SJCRH30 (cell line): Measurements from ENCODE around the gene AMPD3. TPM values are rescaled to one million over a fixed set of nuclear protein-coding genes. Genes with fewer than 3 reads are reported as not detected.

Experiments used
- DNase-seq, 2 experiments: peaks; one replicate each; pipeline ENCODE4 v3.0.0-alpha.2; 2015 to 2020
- H3K27ac ChIP-seq: fragments of 250-450 bp; sonication (Bioruptor Pico); 2 replicates; pipeline ENCODE4 v1.5.1; 2020; ENCODE audit warnings: mild to moderate bottlenecking, moderate library complexity
- H3K27me3 ChIP-seq: fragments of 250-450 bp; sonication (Bioruptor Pico); 2 replicates; pipeline ENCODE4 v1.5.1; 2020; ENCODE audit warnings: mild to moderate bottlenecking, moderate library complexity
- H3K36me3 ChIP-seq: fragments of 250-450 bp; sonication (Bioruptor Pico); 2 replicates; pipeline ENCODE4 v1.5.1; 2020; ENCODE audit warnings: mild to moderate bottlenecking, moderate library complexity
- H3K4me1 ChIP-seq: fragments of 250-450 bp; sonication (Bioruptor Pico); 2 replicates; pipeline ENCODE4 v1.5.1; 2020; ENCODE audit warnings: mild to moderate bottlenecking, moderate library complexity
- H3K4me3 ChIP-seq: fragments of 250-450 bp; sonication (Bioruptor Pico); 2 replicates; pipeline ENCODE4 v1.5.1; 2020; ENCODE audit warnings: mild to moderate bottlenecking, moderate library complexity
- H3K9me3 ChIP-seq: fragments of 250-450 bp; sonication (Bioruptor Pico); replicated peaks from 2 replicates; pipeline ENCODE4 v1.5.1; 2020; ENCODE audit warnings: mild to moderate bottlenecking, moderate library complexity
- total RNA-seq: library from RNA; depleted of rRNA; stranded (reverse); fragments of >200 nt; shearing (Covaris generic); gene quantifications from 2 replicates; pipeline ENCODE4 v1.2.3, GENCODE V29; 2014

Gene AMPD3
- total RNA-seq, 1 experiment from 2014 or later = 14.9 TPM

- H3K36me3 ChIP-seq = peaks cover 30% of the 10 kb centered on the region; the same call in 1 of the 2 replicates
- DNase-seq = no peak
- peaks cover 8% of the 10 kb centered on the region for H3K4me1 ChIP-seq
- no peak overlapping the region for H3K27ac ChIP-seq
- H3K27me3 ChIP-seq = no peaks in the 10 kb centered on the region
- H3K9me3 ChIP-seq = no peaks in the 10 kb centered on the region
- no peak overlapping the region for H3K4me3 ChIP-seq
Measured at GRCh38 chr11:10485646-10486045, 30.6 kb downstream of the AMPD3 start.

- Histone ChIP-seq H3K27ac (no peak overlapping the region), H3K36me3 (peaks cover 27% of the 10 kb centered on the region; the same call in 1 of the 2 replicates), H3K9me3 (no peaks in the 10 kb centered on the region), H3K4me3 (no peak overlapping the region), H3K4me1 (peaks cover 15% of the 10 kb centered on the region), H3K27me3 (no peaks in the 10 kb centered on the region)
- no peak for DNase-seq
Measured at GRCh38 chr11:10486161-10486840, 31.2 kb downstream of the AMPD3 start.

- H3K9me3 ChIP-seq = no peaks in the 10 kb centered on the region
- no peak overlapping the region for H3K4me3 ChIP-seq
- peaks cover 26% of the 10 kb centered on the region; the same call in 1 of the 2 replicates for H3K36me3 ChIP-seq
- peaks cover 19% of the 10 kb centered on the region for H3K4me1 ChIP-seq
- H3K27me3 ChIP-seq = no peaks in the 10 kb centered on the region
- H3K27ac ChIP-seq = no peak overlapping the region
- DNase-seq = no peak
Measured at GRCh38 chr11:10487002-10487647, 32.1 kb downstream of the AMPD3 start.

- DNase-seq = no peak
Measured at GRCh38 chr11:10488121-10488933, 33.3 kb downstream of the AMPD3 start.

GRCh38 chr11:10488934-10489691 is 34.0 kb downstream of the AMPD3 start:
- H3K4me1 ChIP-seq = peaks cover 19% of the 10 kb centered on the region
- no peak for DNase-seq
- 0 out of 2 replicates have a peak, but pooled peaks cover 3% of the 10 kb centered on the region for H3K9me3 ChIP-seq
- H3K36me3 ChIP-seq = peaks cover 39% of the 10 kb centered on the region
- H3K4me3 ChIP-seq = no peak overlapping the region
- H3K27me3 ChIP-seq = no peaks in the 10 kb centered on the region
- H3K27ac ChIP-seq = no peak overlapping the region

More at GRCh38 chr11:10488121-10488933, 33.3 kb downstream of the AMPD3 start:
- H3K27ac ChIP-seq = no peak overlapping the region
- peaks cover 32% of the 10 kb centered on the region for H3K36me3 ChIP-seq
- no peaks in the 10 kb centered on the region for H3K9me3 ChIP-seq
- no peak overlapping the region for H3K4me3 ChIP-seq
- peaks cover 19% of the 10 kb centered on the region for H3K4me1 ChIP-seq
- H3K27me3 ChIP-seq = no peaks in the 10 kb centered on the region

GRCh38 chr11:10490032-10490397 is 35.0 kb downstream of the AMPD3 start:
- Histone ChIP-seq H3K27ac (peak overlapping the region; percentile 64), H3K9me3 (0 out of 2 replicates have a peak, but pooled peaks cover 4% of the 10 kb centered on the region), H3K4me1 (peaks cover 19% of the 10 kb centered on the region), H3K4me3 (no peak overlapping the region), H3K36me3 (peaks cover 34% of the 10 kb centered on the region), H3K27me3 (no peaks in the 10 kb centered on the region)
- DNase-seq = peak in 1 of 2 experiments; percentile 18

GRCh38 chr11:10490398-10491241 is 35.6 kb downstream of the AMPD3 start:
- DNase-seq = peak; percentile 77 to 80
- peaks cover 33% of the 10 kb centered on the region for H3K36me3 ChIP-seq
- H3K9me3 ChIP-seq = 0 out of 2 replicates have a peak, but pooled peaks cover 4% of the 10 kb centered on the region
- peak overlapping the region; percentile 64 for H3K27ac ChIP-seq
- H3K27me3 ChIP-seq = no peaks in the 10 kb centered on the region
- peaks cover 19% of the 10 kb centered on the region for H3K4me1 ChIP-seq
- no peak overlapping the region for H3K4me3 ChIP-seq

GRCh38 chr11:10492084-10492483 is 37.0 kb downstream of the AMPD3 start:
- Histone ChIP-seq H3K36me3 (peaks cover 37% of the 10 kb centered on the region), H3K4me3 (no peak overlapping the region), H3K4me1 (peaks cover 19% of the 10 kb centered on the region), H3K27ac (no peak overlapping the region), H3K27me3 (no peaks in the 10 kb centered on the region), H3K9me3 (0 out of 2 replicates have a peak, but pooled peaks cover 4% of the 10 kb centered on the region)
- no peak for DNase-seq

- peaks cover 30% of the 10 kb centered on the region for H3K36me3 ChIP-seq
- no peak overlapping the region for H3K4me3 ChIP-seq
- no peaks in the 10 kb centered on the region for H3K27me3 ChIP-seq
- H3K4me1 ChIP-seq = peaks cover 19% of the 10 kb centered on the region
- no peak for DNase-seq
- H3K27ac ChIP-seq = no peak overlapping the region
- 0 out of 2 replicates have a peak, but pooled peaks cover 4% of the 10 kb centered on the region for H3K9me3 ChIP-seq
Measured at GRCh38 chr11:10493041-10493663, 38.1 kb downstream of the AMPD3 start.

- H3K4me3 ChIP-seq = no peak overlapping the region
- no peak overlapping the region for H3K27ac ChIP-seq
- H3K4me1 ChIP-seq = peaks cover 19% of the 10 kb centered on the region
- H3K27me3 ChIP-seq = no peaks in the 10 kb centered on the region
- peaks cover 36% of the 10 kb centered on the region for H3K36me3 ChIP-seq
- 0 out of 2 replicates have a peak, but pooled peaks cover 4% of the 10 kb centered on the region for H3K9me3 ChIP-seq
- no peak for DNase-seq
Measured at GRCh38 chr11:10494636-10495463, 39.8 kb downstream of the AMPD3 start.

GRCh38 chr11:10495464-10495786 is 40.4 kb downstream of the AMPD3 start:
- Histone ChIP-seq H3K27ac (no peak overlapping the region), H3K9me3 (0 out of 2 replicates have a peak, but pooled peaks cover 4% of the 10 kb centered on the region), H3K36me3 (peaks cover 41% of the 10 kb centered on the region), H3K4me1 (peaks cover 13% of the 10 kb centered on the region), H3K27me3 (no peaks in the 10 kb centered on the region), H3K4me3 (no peak overlapping the region)
- DNase-seq = no peak

GRCh38 chr11:10496296-10496936 is 41.4 kb downstream of the AMPD3 start:
- H3K36me3 ChIP-seq = peaks cover 44% of the 10 kb centered on the region
- peaks cover 3% of the 10 kb centered on the region for H3K4me1 ChIP-seq
- H3K9me3 ChIP-seq = 0 out of 2 replicates have a peak, but pooled peaks cover 4% of the 10 kb centered on the region
- no peak for DNase-seq
- H3K4me3 ChIP-seq = no peak overlapping the region
- H3K27ac ChIP-seq = no peak overlapping the region
- H3K27me3 ChIP-seq = no peaks in the 10 kb centered on the region
